H54 (cell line): ENCODE measurements around the gene TLK2.
"Not testable (repeated sequence)": the region's sequence is repeated elsewhere in the genome, so short reads cannot be mapped to it uniquely, and the experiment has no call there.

Experiments used
- DNase-seq: peaks from one replicate; pipeline ENCODE4 v3.0.0; 2011; ENCODE audit warnings: low spot score, mixed read lengths; ENCODE audit not compliant: insufficient read length
- FAIRE-seq: peaks from 3 replicates; lab custom pipeline; 2011; peaks lifted over from hg19 to GRCh38; lab: Jason Lieb, UNC
- POLR2A ChIP-seq: IDR thresholded peaks from 2 replicates; pipeline ENCODE4 v1.6.1; 2011; ENCODE audit warnings: low read depth, mild to moderate bottlenecking, low read length

The TLK2 gene

DNA sequence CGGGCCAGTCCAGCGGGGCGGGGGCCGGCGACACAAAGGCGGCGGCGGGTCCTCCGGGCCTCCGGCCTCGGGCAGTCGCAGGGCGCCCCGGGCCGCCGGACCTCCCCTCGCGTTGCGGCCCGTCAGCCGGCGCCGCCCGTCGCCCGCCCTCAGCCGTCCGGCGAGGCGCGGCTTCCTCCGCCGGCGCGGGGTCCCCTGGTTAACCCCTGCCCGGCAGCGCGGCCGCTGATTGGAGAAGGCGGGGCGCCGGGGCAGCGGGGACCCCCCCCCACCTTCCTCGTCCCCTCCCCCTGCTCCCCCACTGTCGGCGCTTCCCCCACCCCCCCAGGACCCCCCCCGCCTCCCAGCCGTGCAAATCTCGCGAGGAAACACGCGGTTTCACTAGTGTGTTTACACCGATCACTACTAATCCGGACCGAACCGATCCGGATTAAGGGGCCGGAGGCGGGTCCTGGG is at the start of gene TLK2:
TSS of gene TLK2 (plus strand) at position 402 of the 456 bp plus-strand sequence. CDS start 2,301 bp downstream, outside the sequence.
- DNase-seq (peak; percentile 91), FAIRE-seq (no peak)
- TF ChIP-seq POLR2A = peak; percentile 85

- not testable (repeated sequence) for FAIRE-seq, DNase-seq
Observed at GRCh38 chr17:62435251-62435650, 43.4 kb upstream of the TLK2 start.

DNA sequence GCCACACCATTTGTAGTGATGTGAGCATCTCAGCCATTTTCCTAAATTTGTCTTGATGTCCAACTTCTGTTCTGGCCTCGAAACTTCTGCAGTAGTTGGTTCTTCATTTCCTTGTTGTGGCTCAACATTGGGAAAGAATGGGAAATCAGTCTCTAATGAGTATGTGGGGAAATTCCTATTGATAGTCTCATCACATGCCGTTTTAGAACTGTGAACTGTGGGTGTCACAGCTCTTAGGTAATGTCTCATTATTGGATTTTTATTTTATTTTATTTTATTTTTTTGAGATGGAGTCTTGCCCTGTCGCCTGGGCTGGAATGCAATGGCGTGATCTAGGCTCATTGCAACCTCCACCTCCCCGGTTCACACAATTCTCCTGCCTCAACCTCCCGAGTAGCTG is 37.4 kb upstream of the TLK2 start:
- DNase-seq, FAIRE-seq: not testable (repeated sequence)

- TF ChIP-seq POLR2A = no peak
- DNase-seq = no peak
- no peak for FAIRE-seq
Observed at GRCh38 chr17:62444063-62444462, 34.6 kb upstream of the TLK2 start.

DNA sequence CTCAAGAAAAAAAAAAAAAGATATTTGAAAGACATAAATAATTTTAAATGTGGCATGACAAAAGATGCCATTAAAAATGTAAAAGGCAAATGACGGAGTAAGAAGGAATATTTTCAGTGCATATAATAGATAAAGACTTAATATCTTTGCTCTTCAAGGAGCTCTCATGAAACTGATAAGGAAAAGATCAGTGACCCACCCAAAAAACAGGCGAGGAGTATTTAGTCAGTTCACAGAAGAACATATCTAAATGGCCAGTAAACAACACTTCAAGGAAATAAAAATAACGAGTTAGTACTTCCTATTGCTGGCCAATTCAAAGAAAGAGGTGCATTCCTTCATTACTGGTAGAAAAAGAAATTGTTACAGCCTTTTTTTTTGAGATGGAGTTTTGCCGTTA is 32.8 kb upstream of the TLK2 start:
- not testable (repeated sequence) for DNase-seq, FAIRE-seq

DNA sequence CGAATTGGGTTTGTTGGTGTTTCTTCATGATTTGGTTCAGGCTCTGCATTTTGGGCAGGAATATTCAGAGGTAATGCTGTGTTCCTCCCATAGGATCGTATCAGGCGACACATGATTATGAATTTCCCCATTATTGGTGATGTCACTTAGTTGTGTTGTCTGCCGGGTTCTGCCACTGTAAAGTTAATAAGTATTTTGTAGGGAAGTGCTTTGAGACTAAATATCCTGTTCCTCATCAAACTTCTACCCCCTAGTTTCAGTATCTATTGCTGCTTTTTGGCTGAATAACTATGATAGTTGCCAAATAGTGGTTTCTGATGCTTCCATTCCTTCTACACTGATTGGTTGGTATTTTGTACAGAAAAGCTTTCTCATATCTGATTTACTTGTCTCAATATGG is 26.4 kb upstream of the TLK2 start:
- not testable (repeated sequence) for FAIRE-seq, DNase-seq

DNA sequence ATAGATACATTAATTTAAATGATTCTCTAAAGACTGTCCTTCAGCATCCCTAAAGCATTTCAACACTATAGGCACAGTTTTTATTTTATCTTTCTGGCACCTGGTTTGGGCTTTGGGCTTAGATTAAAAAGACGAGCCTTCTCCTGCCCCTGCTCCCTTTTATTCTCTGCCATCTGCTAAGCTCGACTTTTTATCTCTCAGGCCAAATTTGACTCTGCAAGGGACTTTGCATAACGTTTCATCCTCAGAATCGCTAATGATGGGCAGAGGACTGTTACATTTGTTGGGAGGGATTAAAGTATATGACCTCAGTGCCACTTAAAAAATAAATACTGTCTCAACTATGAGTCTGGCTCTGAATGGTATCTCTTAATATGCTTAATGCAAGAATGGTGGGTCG is 25.6 kb upstream of the TLK2 start:
- FAIRE-seq, DNase-seq: not testable (repeated sequence)

GRCh38 chr17:62453656-62454055 is 25.0 kb upstream of the TLK2 start:
- not testable (repeated sequence) for DNase-seq, FAIRE-seq

DNA sequence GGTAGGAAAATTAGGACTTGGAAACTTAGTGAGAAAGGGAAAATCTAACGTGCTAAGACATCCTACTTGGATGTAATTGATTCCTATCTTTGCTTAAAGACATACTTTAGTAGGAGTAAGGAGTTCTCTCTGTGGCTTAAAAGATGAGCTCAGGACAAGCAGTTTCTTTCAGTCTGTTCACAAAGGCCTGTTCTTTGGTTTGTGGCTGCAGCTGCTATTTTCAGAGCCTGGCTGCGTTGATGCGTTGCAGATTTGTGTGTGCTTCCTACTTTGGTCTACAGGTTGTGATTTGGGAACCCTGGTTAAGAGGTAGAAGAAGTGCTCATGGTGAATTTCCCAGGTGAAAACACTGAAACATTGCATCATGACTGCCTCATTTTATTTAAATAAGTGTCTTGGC is 24.5 kb upstream of the TLK2 start:
- not testable (repeated sequence) for DNase-seq

DNA sequence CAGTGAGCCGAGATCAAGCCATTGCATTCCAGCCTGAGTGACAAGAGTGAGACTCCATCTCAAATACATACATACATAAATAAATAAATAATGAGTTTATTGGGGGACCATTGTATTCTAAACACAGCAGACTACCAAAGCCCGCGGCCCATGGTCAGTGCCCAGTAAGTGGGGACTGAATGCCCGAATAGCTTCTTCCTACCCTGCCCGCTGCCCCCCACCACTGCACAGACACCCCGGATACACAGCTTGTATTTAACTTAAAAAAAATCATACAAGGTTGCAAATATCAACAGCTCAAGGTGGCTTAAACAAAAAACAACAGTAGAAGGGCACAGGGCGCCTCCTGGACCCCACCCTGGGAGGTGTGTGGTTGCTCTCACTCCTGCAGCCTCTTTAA is 22.6 kb upstream of the TLK2 start:
- FAIRE-seq = no peak

More for the DNA sequence above, 24.5 kb upstream of the TLK2 start:
- FAIRE-seq = not testable (repeated sequence)

DNA sequence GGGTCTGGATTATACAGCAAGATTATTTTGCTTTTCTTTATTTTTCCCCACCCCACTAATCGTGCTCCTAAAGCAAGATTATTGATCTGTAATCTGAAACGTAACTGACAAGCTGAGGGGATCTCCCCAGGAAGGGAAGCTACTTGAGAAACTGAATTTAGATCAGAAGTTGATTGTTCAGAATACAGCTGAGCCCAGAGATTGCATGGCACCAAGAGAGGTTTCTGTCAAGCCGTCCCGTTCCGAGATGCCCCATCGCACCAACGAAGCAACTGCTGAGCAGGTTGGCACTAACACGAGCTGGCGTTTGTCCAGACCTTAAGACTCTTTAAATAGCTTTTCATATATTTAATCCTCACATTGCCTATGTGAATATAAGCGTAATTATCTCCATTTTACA is 20.1 kb upstream of the TLK2 start:
- FAIRE-seq, DNase-seq: not testable (repeated sequence)

More for the DNA sequence above, 22.6 kb upstream of the TLK2 start:
- no peak for TF ChIP-seq POLR2A
- DNase-seq = no peak

DNA sequence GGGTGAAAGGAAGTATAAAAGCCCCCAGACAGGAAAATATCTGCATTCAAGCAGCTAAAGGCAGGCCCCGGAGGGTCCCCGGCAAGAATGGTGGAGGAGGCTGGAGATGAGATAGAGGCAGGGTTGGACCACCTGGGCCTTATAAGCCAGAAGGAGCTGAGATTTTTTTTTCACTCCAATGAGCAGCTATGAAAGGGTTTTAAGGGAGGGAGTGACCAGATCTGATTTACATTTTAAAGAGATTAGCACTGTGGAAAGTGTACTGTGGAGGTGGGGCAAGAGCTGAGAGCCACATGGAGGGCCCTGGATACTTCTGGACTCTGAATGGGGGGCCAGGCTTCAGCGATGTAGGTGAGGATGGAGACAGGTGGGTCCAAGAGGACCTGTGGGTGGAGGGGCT is 14.2 kb upstream of the TLK2 start:
- DNase-seq, FAIRE-seq: not testable (repeated sequence)

DNA sequence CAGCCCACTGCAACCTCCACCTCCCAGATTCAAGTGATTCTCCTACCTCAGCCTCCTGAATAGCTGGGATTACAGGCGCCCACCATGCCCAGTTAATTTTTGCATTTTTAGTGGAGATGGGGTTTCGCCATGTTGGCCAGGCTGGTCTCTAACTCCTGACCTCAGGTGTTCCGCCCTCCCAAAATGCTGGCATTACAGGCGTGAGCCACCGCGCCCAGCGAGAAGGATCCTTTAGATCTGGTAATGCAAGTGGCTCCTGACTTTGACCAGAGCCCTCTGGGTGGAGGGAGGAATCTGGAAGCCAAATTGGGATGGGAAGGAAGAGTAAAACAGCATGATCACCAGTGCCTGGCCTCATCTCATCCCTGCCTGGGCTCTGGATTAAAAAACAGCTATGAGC is 13.4 kb upstream of the TLK2 start:
- FAIRE-seq, DNase-seq: not testable (repeated sequence)

DNA sequence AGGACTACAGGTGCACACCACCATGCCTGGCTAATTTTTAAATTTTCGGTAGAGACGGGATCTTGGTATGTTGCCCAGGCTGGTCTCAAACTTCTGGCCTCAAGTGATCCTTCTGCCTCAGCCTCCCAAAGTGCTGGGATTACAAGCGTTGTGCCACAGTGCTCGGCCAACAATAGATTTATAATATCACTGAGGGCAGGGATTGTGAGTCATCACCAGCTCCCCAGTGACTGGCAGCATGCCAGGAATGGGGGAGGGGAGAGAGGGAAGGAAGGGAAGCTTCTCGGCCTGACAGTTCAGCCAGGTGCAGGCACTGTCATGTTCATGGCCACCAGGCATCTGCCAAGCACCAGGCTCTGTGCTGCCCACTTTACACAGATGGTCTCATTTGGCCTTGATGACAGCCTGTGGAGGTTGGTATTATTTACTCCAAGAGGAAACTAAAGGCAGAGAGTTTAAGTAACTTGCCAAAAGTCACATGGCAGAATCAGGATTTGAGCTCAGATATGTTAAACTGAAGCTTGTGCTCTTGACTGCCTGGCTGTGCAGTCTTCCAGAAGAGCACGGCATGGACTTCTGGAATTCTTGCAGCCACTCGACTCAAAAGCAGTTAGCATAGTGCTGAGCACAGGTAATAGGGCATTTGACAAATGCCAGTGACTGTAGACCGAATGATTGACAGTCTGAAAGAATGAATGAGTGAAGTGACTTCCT is 7.8 kb upstream of the TLK2 start:
- FAIRE-seq = not testable (repeated sequence)

DNA sequence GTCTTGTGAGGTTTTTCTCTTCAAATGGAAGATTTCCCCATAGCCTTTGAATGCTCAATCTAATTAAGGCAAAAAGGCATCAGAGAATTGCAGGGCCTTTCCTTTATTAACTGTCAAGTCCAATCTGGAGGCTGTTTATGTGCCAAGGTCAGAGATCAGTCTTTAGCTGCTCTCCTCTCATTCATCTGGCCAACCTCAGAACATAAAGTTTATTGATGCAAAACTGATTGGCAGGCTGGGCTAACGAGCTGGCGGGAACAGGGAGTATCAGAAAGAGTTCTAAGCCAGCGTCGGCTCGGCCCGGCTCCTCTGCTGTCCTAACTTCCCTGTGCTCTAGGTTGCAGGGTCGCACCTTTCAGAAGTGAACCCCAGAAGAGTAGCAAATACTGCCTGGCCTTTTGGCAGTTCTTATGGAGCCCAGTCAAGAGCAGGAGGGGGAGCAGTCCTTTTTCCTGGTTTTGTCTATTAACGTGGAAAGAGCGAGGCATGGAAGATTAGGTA is 7.2 kb upstream of the TLK2 start:
- not testable (repeated sequence) for DNase-seq

More for the DNA sequence above, 7.8 kb upstream of the TLK2 start:
- DNase-seq = peak; percentile 44

GRCh38 chr17:62473030-62473982 is 5.3 kb upstream of the TLK2 start:
- DNase-seq, FAIRE-seq: not testable (repeated sequence)

More for the DNA sequence above, 7.2 kb upstream of the TLK2 start:
- not testable (repeated sequence) for FAIRE-seq

DNA sequence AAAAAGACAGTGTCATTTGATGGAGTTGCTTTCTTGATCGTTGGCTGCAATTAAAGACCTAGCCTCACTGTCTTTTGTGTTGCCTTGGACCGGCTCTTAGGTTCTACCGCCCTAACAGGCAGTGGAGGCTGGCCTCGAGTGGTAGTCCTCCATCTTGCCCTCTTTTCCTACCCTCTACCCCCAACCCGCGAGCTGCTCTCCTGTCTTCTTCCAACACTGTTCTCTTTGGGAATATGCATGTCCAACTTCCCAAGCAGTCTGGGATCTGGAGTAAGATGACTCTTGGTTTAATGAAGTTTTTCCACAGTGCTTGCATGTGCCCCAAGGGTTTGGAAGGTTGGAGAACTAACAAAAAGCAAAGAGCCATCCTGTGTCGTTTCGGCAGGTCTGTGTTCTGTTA is 1.5 kb upstream of the TLK2 start:
- DNase-seq, FAIRE-seq: not testable (repeated sequence)

- not testable (repeated sequence) for FAIRE-seq
- peak; percentile 24 for DNase-seq
Observed at GRCh38 chr17:62477718-62478408, 762 bp upstream of the TLK2 start.
